Hepatocyte (in vitro differentiated cells): ENCODE data around the gene DCAF7. TPM values are rescaled to one million over a fixed set of nuclear protein-coding genes. Genes with fewer than 3 reads are reported as not detected.

Experiments
- DNase-seq: peaks from one replicate; pipeline ENCODE4 v3.0.0-alpha.2; 2016; ENCODE audit warnings: low spot score
- H2AFZ ChIP-seq: fragments of 200-600 bp; sonication (generic); 2 replicates; pipeline ENCODE4 v1.6.0; 2016; ENCODE audit warnings: antibody characterized with exemption, mild to moderate bottlenecking
- H3K27ac ChIP-seq: fragments of 200-600 bp; sonication (generic); 2 replicates; pipeline ENCODE4 v1.5.1; 2016; ENCODE audit warnings: mild to moderate bottlenecking
- H3K27me3 ChIP-seq: fragments of 200-600 bp; sonication (generic); 2 replicates; pipeline ENCODE4 v1.6.1; 2016
- H3K36me3 ChIP-seq: fragments of 200-600 bp; sonication (generic); replicated peaks from 2 replicates; pipeline ENCODE4 v1.5.1; 2016; ENCODE audit warnings: low read depth; ENCODE audit not compliant: insufficient read depth
- H3K4me1 ChIP-seq: fragments of 200-600 bp; sonication (generic); 2 replicates; pipeline ENCODE4 v1.5.1; 2016; ENCODE audit warnings: mild to moderate bottlenecking, moderate library complexity; ENCODE audit not compliant: insufficient read depth
- H3K4me2 ChIP-seq: fragments of 200-600 bp; sonication (generic); 2 replicates; pipeline ENCODE4 v1.6.0; 2016
- H3K4me3 ChIP-seq: fragments of 200-600 bp; sonication (generic); 2 replicates; pipeline ENCODE4 v1.5.1; 2016; ENCODE audit warnings: mild to moderate bottlenecking
- H3K79me2 ChIP-seq: fragments of 200-600 bp; sonication (generic); 2 replicates; pipeline ENCODE4 v1.6.0; 2017; ENCODE audit warnings: mild to moderate bottlenecking
- H3K9me2 ChIP-seq: fragments of 200-600 bp; sonication (generic); replicated peaks from 2 replicates; pipeline ENCODE4 v1.6.0; 2017; ENCODE audit warnings: mild to moderate bottlenecking; ENCODE audit not compliant: insufficient read depth
- H3K9me3 ChIP-seq: fragments of 200-600 bp; sonication (generic); 2 replicates; pipeline ENCODE4 v1.5.1; 2016; ENCODE audit warnings: low read depth, mild to moderate bottlenecking
- H4K20me1 ChIP-seq: fragments of 200-600 bp; sonication (generic); 2 replicates; pipeline ENCODE4 v1.6.0; 2016; ENCODE audit warnings: mild to moderate bottlenecking; ENCODE audit not compliant: insufficient read depth, poor library complexity, severe bottlenecking
- EZH2 ChIP-seq: fragments of 200-600 bp; sonication (generic); IDR thresholded peaks from 2 replicates; pipeline ENCODE4 v1.6.1; 2016; ENCODE audit warnings: antibody characterized with exemption, mild to moderate bottlenecking, borderline replicate concordance
- EZH2phosphoT487 ChIP-seq: fragments of 200-600 bp; sonication (generic); IDR thresholded peaks from one replicate; pipeline ENCODE4 v1.6.1; 2018; ENCODE audit warnings: antibody characterized with exemption, mild to moderate bottlenecking, low read depth, moderate library complexity; ENCODE audit not compliant: unreplicated experiment, severe bottlenecking
- WGBS: methylation state at CpG from one replicate; pipeline ENCODE4 v1.1.6; 2016; ENCODE audit warnings: low lambda C conversion rate; ENCODE audit errors: missing lambda C conversion rate; 5-methylcytosine and 5-hydroxymethylcytosine counted together
- polyA plus RNA-seq: library from polyadenylated mRNA; unstranded; fragments of >200 nt; fragmentation: Nextera tagmentation; extraction: Ambion mirVana; gene quantifications from 2 replicates; pipeline ENCODE4 v1.2.1, GENCODE V29; 2016
- total RNA-seq: library from RNA; depleted of rRNA; stranded (reverse); fragments of >200 nt; gene quantifications from 2 replicates; pipeline ENCODE4 v1.2.3, GENCODE V29; 2014
- TF ChIP-seq, protein P1 (sequence below): fragments of 200-600 bp; sonication (generic); IDR thresholded peaks from 2 replicates; pipeline ENCODE4 v1.5.1; 2016; ENCODE audit warnings: antibody characterized with exemption, mild to moderate bottlenecking; ENCODE audit not compliant: poor library complexity

Gene DCAF7
- total and polyA plus RNA-seq, 2 experiments from 2014 or later = 53.0 to 56.5 TPM

DNA sequence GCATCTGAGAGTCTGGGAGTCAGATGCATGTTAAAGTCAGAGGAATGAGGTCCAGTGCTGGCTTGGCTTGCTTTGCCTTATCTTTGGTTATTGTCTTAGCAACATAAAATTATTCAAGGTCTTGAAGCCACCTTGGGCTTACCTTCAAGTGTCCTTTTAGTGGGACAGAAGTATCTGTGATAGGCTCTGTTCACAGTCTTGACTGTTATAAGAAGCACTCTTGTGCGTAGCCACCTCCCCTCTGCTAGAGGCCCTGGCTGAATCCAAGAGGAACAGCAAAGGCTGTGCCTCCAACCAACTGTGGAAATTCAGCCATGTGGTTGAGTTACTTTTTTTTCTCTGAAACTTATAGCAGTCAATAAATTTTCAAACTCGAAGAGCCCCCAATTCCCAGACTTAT lies 63.4 kb downstream of the DCAF7 start:
- Histone ChIP-seq H2AFZ (no peak overlapping the region), H3K4me2 (no peak overlapping the region), H3K9me2 (no peaks in the 10 kb centered on the region), H3K4me1 (no peaks in the 10 kb centered on the region), H3K79me2 (no peaks in the 10 kb centered on the region), H3K4me3 (no peak overlapping the region), H3K36me3 (no peaks in the 10 kb centered on the region), H3K27me3 (no peaks in the 10 kb centered on the region), H4K20me1 (no peaks in the 10 kb centered on the region), H3K27ac (no peak overlapping the region), H3K9me3 (no peaks in the 10 kb centered on the region)
- WGBS = 85% methylated on average over 2 of the region's 2 CpGs
- no peak for DNase-seq
- TF ChIP-seq, protein P1, sequence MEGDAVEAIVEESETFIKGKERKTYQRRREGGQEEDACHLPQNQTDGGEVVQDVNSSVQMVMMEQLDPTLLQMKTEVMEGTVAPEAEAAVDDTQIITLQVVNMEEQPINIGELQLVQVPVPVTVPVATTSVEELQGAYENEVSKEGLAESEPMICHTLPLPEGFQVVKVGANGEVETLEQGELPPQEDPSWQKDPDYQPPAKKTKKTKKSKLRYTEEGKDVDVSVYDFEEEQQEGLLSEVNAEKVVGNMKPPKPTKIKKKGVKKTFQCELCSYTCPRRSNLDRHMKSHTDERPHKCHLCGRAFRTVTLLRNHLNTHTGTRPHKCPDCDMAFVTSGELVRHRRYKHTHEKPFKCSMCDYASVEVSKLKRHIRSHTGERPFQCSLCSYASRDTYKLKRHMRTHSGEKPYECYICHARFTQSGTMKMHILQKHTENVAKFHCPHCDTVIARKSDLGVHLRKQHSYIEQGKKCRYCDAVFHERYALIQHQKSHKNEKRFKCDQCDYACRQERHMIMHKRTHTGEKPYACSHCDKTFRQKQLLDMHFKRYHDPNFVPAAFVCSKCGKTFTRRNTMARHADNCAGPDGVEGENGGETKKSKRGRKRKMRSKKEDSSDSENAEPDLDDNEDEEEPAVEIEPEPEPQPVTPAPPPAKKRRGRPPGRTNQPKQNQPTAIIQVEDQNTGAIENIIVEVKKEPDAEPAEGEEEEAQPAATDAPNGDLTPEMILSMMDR = no peak
- TF ChIP-seq EZH2phosphoT487 (no peak), EZH2 (no peak)

DNA sequence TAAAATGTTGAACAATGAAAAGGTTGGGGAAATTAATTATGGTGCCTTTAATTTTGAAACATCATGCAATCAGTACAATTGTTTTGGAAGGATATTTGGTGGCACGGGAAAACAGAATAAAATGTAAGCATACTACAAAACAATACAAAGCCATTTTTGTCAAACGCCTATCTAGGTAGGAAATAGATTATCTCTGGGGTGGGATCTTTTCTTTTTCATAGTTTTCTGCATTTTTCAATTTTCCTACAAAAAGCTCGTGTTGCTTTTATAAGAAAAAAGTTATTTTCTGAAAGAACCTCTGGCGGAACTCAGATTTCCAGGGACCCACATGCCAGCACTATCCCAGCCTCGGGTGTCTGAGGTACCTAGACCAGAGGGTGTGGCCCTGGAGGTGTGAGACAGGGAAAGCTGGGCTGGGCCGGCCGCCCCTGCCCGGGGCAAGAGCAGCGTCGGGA lies 71.0 kb downstream of the DCAF7 start:
- no peak for DNase-seq
- H2AFZ ChIP-seq = peak overlapping the region; percentile 26

DNA sequence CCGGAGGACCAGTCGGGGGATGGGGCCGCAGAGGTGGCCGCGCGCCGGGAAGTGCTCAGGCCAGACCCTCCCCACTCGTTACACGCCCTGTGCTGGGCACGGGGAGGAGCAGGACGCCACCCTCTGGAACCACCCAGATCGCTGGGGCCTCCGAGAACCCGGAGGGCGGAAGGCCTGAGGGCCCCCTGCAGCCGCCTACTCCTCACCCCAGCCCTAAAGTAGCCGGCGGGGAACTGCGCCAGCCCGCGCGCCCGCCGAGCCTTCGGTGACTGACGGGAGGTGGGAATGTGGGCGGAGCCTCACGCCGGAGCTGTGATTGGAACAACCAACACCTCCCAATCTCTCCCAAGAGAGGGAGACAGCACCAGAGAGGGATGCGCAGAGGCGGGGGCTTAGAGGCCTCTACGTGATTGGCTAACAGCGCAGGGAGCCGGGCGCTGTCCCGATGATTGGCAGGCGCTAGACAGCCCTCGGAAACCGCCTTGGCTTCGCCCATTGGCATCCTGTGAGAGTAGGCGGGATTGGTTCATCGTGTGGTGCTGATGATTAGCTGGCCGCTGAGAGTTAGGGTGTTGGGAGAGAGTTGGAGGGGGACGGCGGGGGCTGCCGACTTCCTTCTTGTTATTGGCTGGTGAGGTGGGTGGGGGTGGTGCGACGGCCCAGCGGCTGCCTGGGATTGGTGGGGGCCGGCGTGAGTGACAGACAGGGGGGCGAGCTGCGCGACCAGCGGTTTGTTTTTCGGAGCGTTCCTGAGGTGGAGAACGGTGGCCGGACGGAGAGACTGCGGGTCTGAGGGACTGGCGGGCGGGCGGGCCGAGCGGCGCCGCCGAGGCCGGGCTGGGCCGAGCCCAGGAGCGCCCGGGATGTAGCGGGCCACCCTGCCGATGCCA lies 71.7 kb downstream of the DCAF7 start, which contains the start of gene MAP3K3:
Gene MAP3K3 (plus strand): TSS at position 734 of the 890 bp plus-strand sequence. CDS start 343 bp downstream, outside the sequence.
- Histone ChIP-seq H3K27me3 (no peaks in the 10 kb centered on the region), H3K79me2 (peaks cover 38% of the 10 kb centered on the region), H2AFZ (peak within 1 kb of the TSS; percentile 69), H3K4me3 (peak within 1 kb of the TSS; percentile 82), H3K36me3 (no peaks in the 10 kb centered on the region), H3K4me2 (peak within 1 kb of the TSS; percentile 93), H4K20me1 (peaks cover 31% of the 10 kb centered on the region), H3K9me2 (no peaks in the 10 kb centered on the region), H3K27ac (peak within 1 kb of the TSS; percentile 64), H3K9me3 (no peaks in the 10 kb centered on the region), H3K4me1 (peaks cover 8% of the 10 kb centered on the region)
- WGBS = under 1% methylated on average over 42 of the region's 75 CpGs
- TF ChIP-seq, protein P1 = peak; percentile 15
- TF ChIP-seq EZH2phosphoT487 = no peak
- TF ChIP-seq EZH2 = no peak
- peak; percentile 99 for DNase-seq

More for the DNA sequence above, 71.0 kb downstream of the DCAF7 start:
- peak overlapping the region; percentile 75 for H3K4me2 ChIP-seq
- peaks cover 8% of the 10 kb centered on the region for H3K4me1 ChIP-seq
- 13% methylated on average over 10 of the region's 10 CpGs for WGBS
- H4K20me1 ChIP-seq = peaks cover 28% of the 10 kb centered on the region
- peak overlapping the region; percentile 60 for H3K27ac ChIP-seq
- peaks cover 32% of the 10 kb centered on the region for H3K79me2 ChIP-seq
- H3K9me3 ChIP-seq = no peaks in the 10 kb centered on the region
- TF ChIP-seq EZH2 (no peak), EZH2phosphoT487 (no peak)
- TF ChIP-seq, protein P1 = no peak
- no peaks in the 10 kb centered on the region for H3K9me2 ChIP-seq
- peak overlapping the region; percentile 32 for H3K4me3 ChIP-seq
- no peaks in the 10 kb centered on the region for H3K36me3 ChIP-seq
- no peaks in the 10 kb centered on the region for H3K27me3 ChIP-seq
